ENCODE results near the gene PPARA.
"Not testable (repeated sequence)": the region's sequence is repeated elsewhere in the genome, so short reads cannot be mapped to it uniquely, and the experiment has no call there.

The PPARA gene

GRCh38 chr22:46128606-46129005 lies 21.7 kb upstream of the PPARA start:
- DNase-seq, result no peak

- DNase-seq, result no peak
Measured at GRCh38 chr22:46129390-46130041, 20.8 kb upstream of the PPARA start.

GRCh38 chr22:46131151-46131587 lies 19.2 kb upstream of the PPARA start:
- no peak for DNase-seq

- DNase-seq, result not testable (repeated sequence)
Measured at GRCh38 chr22:46132193-46132829, 18.0 kb upstream of the PPARA start.

- DNase-seq, result no peak
Measured at GRCh38 chr22:46132830-46133587, 17.3 kb upstream of the PPARA start.

GRCh38 chr22:46133588-46133855 lies 16.8 kb upstream of the PPARA start:
- no peak for DNase-seq

GRCh38 chr22:46134111-46134705 lies 16.1 kb upstream of the PPARA start:
- no peak for DNase-seq

GRCh38 chr22:46135611-46136485 lies 14.5 kb upstream of the PPARA start:
- no peak for DNase-seq

- no peak for DNase-seq
Measured at GRCh38 chr22:46136486-46137217, 13.7 kb upstream of the PPARA start.

- no peak for DNase-seq
Measured at GRCh38 chr22:46137218-46137766, 13.0 kb upstream of the PPARA start.

- DNase-seq, result no peak
Measured at GRCh38 chr22:46138058-46138797, 12.1 kb upstream of the PPARA start.

- not testable (repeated sequence) for DNase-seq
Measured at GRCh38 chr22:46139417-46139816, 10.9 kb upstream of the PPARA start.

- no peak for DNase-seq
Measured at GRCh38 chr22:46139895-46140350, 10.4 kb upstream of the PPARA start.

GRCh38 chr22:46140989-46141928 lies 9.1 kb upstream of the PPARA start:
- no peak for DNase-seq

- DNase-seq, result no peak
Measured at GRCh38 chr22:46142548-46143490, 7.5 kb upstream of the PPARA start.

GRCh38 chr22:46143491-46144147 lies 6.7 kb upstream of the PPARA start:
- no peak for DNase-seq

GRCh38 chr22:46145361-46145851 lies 4.9 kb upstream of the PPARA start:
- no peak for DNase-seq

- DNase-seq, result no peak
Measured at GRCh38 chr22:46145896-46146295, 4.4 kb upstream of the PPARA start.

Measured in NCI-H510A treated with DMSO at 0.1 percent for 48 hours (cell line).